DLD1 (cell line): ENCODE measurements around the gene SH2D1B.
"Not testable (repeated sequence)": the region's sequence is repeated elsewhere in the genome, so short reads cannot be mapped to it uniquely, and the experiment has no call there.

Experiments used
- in situ Hi-C: cut with HindIII; loops from 2 replicates; pipeline ENCODE4 v1.10.0; 2017; ENCODE audit warnings: low sequenced_read_pairs

SH2D1B gene, protein sequence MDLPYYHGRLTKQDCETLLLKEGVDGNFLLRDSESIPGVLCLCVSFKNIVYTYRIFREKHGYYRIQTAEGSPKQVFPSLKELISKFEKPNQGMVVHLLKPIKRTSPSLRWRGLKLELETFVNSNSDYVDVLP

DNA sequence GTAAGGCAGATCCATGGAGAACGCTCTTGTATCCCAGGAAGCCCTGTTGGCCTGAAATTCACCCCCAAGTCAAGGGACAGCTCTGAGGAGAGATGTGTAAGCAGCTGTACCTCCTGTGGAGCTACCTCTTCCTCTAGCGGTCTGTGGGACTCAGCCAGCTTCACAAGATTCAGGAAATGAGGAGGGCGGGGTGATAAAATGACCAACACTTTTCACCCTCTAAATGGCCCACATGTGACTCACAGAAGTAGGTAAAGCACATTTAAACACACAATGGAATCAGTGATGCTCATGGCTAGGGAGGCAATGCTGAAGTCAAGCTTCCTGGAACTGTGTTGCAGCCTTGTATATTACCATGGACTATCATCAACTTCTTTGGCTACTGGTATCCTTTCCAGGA, at the start of gene SH2D1B:
SH2D1B (minus strand) TSS at position 135 of the 400 bp plus-strand sequence; CDS start at position 15, 120 bp downstream.
- in situ Hi-C loops = no loop called here

DNA sequence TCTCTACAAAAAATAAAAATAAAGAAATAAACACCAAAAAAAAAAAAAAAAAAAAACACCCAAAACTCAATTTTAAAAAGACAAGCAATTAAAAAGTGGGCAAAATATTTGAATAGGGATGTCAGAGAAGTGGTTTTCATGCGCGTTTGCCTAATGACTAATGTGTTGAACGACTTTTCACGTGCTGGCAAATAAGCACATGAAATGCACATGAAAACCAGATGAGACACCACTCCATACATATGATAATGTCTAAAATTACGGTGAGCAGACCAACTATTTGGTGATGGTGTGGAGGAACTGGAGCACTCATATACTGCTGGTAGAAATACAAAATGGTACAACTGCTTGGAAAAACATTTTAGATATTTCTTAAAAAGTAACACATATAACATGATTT, 46.3 kb upstream of the SH2D1B start:
- in situ Hi-C loops = no loop called here

DNA sequence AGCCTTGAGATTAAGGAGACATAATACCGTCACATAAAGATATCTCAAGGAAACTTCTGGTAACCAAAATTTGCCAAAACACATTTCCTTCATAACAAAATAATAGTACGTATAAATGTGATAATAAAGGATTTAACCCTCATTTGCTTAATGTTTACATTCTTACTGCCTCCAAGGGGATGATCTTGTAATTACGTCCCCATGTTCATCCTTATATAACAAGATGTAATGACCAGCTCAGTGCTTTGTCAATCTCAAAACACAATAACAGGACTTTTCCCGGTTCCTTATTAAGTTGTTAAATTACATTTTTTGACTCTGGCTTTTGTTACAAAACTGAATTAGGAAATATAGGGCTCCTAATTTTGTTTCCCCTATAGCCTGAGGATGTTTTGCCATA, 44.4 kb upstream of the SH2D1B start:
- in situ Hi-C loops = no loop called here

DNA sequence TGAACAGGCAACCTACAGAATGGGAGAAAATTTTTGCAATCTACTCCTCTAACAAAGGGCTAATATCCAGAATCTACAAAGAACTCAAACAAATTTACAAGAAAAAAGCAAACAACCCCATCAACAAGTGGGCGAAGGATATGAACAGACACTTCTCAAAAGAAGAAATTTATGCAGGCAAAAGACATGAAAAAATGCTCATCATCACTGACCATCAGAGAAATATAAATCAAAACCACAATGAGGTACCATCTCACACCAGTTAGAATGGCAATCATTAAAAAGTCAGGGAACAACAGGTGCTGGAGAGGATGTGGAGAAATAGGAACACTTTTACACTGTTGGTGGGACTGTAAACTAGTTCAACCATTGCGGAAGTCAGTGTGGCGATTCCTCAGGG, 42.4 kb upstream of the SH2D1B start:
- in situ Hi-C loops = not testable (repeated sequence)

DNA sequence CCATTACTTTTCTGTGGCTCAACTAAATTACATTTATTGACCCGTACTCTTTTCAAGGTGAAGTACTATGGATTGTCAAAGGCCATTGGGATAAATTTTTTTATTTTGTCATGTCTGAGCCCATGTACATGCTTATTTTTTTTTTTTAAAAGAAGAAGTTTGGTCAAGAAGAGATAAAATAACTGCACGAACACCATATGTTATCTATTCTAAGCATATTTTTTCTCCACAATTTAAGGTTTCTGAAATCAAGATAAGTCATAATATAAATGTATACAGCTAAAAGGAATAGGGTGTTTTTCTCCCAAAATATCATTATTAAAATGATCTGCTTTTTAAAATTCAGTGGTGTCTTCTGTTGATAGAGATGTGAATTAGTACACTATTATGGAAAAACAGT, 35.0 kb upstream of the SH2D1B start:
- in situ Hi-C loops = no loop called here

DNA sequence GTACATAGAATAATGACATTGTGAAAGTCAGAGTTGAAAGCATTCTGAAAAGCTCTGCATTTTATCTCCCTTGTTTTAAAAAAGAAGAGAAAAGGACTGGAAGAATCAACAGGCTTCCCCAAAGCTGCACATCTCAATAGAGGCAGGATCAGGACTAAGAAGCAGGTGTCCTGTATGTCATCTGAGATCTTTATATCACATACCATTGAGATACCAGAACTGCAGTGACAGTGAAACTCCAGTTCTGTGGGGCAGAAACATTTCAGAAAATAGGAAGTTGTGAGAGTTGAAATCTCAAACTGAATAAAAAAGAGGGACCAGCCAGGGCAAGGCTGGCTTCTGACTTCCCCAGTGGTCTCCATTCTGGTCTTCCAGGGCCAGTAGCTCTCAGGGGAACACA, 33.0 kb upstream of the SH2D1B start:
- in situ Hi-C loops = no loop called here

DNA sequence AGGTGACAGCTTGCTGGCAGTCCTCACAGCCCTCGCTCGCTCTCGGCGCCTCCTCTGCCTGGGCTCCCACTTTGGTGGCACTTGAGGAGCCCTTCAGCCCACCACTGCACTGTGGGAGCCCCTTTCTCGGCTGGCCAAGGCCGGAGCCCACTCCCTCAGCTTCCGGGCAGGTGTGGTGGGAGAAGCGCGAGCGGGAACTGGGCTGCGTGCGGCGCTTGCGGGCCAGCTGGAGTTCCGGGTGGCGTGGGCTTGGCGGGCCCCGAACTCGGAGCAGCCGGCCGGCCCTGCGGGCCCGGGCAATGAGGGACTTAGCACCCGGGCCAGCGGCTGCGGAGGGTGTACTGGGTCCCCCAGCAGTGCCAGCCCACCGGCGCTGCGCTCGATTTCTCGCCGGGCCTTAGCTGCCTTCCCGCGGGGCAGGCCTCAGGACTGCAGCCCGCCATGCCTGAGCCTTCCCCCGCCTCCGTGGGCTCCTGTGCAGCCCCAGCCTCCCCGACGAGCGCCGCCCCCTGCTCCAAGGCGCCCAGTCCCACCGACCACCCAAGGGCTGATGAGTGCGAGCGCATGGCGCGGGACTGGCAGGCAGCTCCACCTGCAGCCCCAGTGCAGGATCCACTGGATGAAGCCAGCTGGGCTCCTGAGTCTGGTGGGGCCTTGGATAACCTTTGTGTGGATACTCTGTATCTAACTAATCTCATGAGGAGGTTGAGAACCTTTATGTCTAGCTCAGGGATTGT, 21.2 kb upstream of the SH2D1B start:
- in situ Hi-C loops = not testable (repeated sequence)

DNA sequence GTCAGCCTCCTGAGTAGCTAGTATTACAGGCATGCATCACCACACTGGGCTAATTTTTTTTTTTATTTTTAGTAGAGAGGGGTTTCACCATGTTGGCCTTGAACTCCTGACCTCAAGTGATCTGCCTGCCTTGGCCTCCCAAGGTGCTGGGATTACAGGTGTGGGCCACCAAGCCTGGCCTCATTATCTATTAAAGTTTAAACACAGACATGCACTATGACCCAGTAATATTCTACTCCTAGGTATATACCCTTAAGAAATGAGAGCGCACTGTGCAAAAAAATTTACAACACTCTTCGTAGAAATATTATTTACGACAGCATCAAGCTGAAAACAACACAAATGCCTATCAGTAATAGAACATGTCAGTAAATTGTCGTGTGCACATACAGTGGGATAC, 18.6 kb upstream of the SH2D1B start:
- in situ Hi-C loops = no loop called here

DNA sequence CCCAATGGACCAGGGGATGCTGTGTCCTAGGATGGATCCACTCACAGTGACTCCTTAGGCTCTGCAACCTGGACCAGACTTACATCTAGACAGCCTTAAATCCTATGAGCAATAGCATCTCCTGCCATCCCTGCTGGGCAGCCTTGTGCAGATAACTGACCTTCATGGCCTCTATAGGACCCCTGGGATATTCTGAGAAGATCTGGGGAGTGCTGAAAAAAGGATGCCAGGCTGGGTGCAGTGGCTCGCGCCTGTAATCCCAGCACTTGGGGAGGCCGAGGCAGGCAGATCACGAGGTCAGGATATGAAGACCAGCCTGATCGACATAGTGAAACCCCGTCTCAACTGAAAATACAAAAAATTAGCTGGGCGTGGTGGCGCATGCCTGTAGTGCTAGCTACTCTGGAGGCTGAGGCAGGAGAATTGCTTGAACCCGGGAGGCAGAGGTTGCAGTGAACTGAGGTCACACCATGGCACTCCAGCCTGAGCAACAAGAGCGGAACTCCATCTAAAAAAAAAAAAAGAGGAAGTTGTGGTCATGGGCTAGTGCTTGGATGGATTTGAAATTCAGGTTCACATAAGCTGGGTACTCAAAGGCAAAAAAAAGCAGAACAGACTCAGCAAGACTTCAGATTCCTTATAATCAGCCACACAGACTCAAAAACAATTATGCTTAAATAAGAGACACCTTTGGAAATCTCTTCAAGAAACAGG, 10.9 kb upstream of the SH2D1B start:
- in situ Hi-C loops = no loop called here

DNA sequence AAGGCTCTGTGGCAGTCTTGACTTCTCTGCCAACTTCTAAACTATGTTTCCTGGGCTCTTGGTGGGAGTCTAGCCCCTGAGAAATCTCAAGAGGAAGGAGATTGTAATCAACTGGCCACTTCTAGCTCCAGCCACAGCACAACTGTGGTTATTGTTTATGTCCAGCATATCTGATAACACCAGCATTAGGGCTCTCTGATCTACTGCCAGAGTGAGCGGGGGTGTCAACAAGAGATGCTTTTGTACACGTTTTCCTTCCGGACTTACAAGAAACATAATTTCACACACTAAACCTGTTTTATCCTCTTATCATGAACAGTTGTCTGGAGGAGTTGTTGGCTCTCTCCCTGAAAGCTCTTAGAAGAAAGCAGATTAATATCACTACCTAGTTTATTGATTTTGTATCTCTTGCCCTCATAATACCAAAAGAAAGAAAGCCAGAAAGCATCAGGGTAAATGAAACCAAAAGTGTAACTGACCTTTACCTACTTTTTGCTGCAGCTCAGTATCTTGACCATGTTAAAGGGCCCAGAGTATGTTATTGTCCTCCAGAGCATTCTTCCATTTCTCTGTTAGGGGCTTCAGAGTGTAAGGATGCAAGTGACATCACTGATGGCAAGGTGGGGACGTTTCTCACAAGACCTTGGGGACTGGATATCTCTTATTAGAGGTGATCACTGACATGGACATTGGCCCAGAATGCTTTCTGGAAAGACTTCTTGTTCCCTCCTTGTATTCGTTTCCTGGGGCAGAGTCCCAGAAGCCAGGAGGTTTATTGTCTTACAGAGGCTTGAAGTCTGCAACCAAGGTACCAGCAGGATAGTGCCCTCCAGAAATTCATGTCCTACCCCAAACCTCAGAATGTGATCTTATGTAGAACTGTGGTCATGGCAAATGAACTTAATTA, 9.6 kb upstream of the SH2D1B start:
- in situ Hi-C loops = no loop called here

DNA sequence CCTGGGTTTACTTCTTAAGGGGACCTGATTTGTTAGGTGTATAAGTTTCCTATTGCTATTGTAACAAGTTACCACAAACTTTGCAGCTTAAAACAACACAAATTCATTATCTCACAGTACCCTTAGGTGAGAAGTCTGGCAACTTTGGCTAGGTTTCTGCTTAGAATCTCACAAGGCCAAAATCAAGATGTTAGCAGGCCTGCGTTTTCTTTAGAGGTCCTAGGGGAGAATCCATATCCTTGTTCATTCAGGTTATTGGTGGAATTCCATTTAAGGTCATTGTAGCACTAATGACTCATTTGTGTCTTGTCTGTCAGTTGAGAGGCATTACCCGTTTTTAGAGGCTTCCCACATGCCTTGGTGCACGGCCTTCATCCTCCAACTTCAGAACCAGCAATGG, 8.2 kb upstream of the SH2D1B start:
- in situ Hi-C loops = no loop called here

DNA sequence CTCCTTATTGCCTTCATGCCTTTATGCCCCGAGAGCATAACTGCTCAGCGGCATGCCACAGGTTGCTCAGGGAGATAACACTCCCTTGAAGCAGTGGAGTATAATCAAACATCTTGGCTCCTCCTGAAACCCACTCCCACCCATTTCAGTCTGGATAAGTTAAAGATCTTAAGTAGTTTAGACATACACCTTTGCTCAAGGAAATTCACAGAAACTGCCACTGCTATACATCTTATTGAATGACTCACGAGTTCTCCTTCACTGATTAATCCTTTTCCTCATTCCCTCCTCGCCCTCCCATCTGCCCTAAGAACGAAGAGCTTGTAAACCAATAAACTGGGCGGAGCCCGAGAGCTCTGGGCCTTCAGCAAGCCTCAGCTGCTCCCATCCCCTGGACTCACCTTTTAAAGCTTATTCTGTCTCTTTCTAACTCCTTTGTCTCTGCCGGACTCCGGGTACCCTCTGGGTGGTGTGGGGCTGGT, 7.6 kb upstream of the SH2D1B start:
- in situ Hi-C loops = not testable (repeated sequence)

DNA sequence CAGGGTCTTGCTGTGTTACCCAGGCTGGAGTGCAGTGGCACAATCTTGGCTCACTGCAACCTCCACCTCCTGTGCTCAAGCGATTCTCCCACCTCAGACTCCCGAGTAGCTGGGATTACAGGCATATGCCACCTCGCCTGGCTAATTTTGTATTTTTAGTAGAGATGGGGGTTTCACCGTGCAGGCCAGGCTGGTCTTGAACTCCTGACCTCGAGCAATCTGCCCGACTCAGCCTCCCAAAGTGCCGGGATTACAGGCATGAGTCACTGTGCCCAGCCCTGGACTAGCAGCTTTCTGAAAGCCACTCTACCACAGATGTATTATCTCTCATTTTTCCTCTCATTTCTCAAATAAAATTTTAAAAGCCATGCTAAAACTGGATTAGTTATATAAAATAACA, 6.6 kb upstream of the SH2D1B start:
- in situ Hi-C loops = not testable (repeated sequence)

DNA sequence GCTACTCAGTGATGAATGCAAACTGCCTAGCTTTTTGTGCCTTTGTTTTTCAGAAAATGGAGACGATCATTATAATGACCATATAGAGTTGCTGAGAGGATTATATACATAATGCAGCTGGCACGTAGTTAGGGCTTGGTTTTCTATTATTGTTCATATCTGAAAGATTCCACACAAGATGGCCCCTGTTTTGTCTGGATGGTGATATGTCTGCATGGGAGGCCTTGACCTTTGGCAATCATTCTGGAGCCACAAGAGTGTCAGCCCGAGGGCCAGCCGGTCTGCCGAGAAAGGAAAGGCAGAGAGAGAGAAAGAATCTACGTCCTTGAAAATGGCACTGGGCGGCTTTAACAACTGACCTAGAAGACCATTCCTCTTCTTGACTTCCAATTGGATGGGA, 5.7 kb upstream of the SH2D1B start:
- in situ Hi-C loops = no loop called here

DNA sequence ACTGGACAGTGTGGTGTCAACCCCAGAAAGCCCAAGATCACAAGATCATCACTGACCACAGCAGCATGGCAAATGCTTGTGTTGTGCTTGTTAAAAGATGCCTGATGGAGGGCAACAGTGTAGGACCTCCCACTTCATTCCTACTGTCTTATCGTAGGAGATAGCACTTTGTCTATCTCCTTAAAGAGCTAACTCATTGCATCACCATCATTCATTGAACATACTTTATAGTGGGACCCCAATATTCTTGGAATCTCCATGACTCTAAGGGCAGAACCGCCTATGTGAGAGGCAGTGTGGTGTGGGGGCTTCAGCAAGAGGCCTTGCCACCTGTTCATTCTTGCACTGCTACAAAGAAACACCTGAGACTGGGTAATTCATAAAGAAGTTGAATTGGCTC, 5.0 kb upstream of the SH2D1B start:
- in situ Hi-C loops = no loop called here

DNA sequence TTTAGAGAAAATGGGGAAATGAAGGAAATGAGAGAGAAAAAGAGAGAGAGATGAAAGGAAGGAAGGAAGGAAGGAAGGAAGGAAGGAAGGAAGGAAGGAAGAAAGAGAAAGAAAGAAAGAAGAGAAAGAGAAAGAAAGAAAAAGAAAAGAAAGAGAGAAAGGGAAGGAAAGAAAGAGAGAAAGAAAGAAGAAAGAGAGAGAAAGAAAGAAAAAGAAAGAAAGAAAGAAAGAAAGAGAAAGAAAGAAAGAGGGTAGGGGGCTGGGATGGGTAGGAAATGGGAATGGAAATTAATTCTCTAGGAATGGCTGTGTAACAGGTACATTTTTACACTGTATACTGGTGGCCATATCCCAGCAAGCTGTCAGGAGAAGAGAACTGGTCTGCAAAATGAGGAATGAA, 4.3 kb upstream of the SH2D1B start:
- in situ Hi-C loops = no loop called here

DNA sequence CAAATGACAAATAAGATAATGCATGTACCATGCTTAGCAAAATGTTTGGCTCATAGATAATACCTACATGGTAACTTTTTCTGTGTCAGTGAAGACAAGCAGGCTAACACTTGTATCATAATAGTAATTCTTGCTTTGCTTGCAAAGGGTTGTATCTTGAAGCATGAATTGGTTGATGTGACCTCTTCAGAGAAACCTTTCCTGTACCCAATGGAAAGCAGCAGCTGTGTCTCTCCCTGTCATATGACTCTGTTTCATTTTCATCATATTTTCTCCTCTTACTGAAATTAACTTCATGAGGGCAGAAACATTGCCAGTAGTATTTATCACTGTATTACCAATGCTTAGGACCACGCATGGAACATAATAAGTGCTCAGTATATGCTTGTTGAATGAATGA, 4.4 kb downstream of the SH2D1B start:
- in situ Hi-C loops = no loop called here

DNA sequence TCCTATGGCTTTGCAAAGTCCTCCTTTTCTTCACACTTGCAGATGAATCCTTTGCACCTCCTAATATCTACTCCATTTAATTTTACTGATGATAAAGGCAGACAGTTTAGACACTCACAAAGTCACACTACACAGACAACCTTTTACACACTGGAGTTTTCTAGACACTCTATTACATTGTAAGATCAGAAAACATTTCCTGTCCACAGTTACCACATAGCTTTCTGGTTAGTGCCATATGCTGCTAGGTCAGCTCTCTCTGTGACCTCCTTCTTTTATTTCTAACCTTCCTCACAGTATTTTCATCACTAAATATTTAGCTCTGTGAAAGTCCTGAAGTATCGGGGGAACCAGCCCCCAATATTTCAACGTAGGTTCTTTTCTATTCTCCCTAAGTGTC, 5.1 kb downstream of the SH2D1B start:
- in situ Hi-C loops = no loop called here

DNA sequence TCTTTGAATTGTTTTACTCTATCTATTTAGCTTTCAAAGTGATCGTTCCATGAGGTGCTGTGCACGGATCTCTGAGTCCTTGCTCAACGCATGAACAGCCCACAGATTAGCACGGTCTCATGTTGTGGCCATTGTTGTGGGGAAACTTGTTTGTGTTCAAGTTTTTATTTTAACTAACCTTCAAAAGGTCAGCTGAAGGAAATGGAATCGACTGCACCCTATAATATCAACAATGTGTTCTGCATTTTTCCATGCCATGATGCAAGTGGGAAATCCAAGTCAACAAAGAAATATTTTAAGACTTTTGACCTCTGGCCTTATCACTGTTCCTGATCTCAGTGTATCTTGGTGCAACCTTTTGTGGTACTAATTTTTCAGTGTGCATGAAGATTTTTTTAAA, 6.1 kb downstream of the SH2D1B start:
- in situ Hi-C loops = no loop called here

DNA sequence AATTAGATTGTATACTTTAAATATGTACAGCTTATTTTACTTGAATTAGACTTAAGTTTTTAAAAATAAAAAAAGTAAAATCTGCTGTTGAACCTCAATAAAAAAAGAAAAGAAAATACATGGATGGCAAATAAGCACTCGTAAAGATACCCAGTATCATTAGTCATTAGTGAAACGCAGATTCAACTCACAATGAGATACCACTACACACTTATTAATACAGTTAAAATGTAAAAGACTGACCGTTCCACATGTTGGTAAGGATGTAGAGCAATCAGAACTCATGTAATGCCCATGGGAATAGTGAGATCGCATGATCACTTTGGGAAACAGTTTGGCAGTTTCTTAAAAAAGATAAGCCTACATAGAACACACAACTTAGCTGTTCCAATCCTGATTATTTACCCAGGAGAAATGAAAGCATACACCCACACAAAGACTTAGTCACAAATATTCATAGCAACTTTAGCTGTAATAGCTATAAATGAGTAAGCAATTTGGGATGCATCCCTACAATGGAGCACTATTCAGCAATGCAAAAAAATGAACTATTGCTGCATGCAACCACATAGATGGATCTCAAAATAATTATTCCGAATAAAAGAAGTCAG, 7.3 kb downstream of the SH2D1B start:
- in situ Hi-C loops = no loop called here
